CD4-positive, alpha-beta T cell treated with Interleukin-15 for 4 hours (primary cell): ENCODE measurements around the gene HBQ1.
"Not testable (repeated sequence)": the region's sequence is repeated elsewhere in the genome, so short reads cannot be mapped to it uniquely, and the experiment has no call there.

ENCODE experiments used
- DNase-seq: peaks from one replicate; pipeline ENCODE4 v3.0.0-alpha.2; 2020; ENCODE audit warnings: low spot score

The HBQ1 gene

GRCh38 chr16:176477-177382, 3.5 kb upstream of the HBQ1 start, which contains the start of gene HBA1:
Gene HBA1 (plus strand): TSS chr16:176680. CDS start chr16:176717, 37 bp downstream.
- not testable (repeated sequence) for DNase-seq

DNA sequence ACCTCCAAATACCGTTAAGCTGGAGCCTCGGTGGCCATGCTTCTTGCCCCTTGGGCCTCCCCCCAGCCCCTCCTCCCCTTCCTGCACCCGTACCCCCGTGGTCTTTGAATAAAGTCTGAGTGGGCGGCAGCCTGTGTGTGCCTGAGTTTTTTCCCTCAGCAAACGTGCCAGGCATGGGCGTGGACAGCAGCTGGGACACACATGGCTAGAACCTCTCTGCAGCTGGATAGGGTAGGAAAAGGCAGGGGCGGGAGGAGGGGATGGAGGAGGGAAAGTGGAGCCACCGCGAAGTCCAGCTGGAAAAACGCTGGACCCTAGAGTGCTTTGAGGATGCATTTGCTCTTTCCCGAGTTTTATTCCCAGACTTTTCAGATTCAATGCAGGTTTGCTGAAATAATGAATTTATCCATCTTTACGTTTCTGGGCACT, 2.9 kb upstream of the HBQ1 start:
- DNase-seq: no peak

GRCh38 chr16:177981-178667, 2.1 kb upstream of the HBQ1 start:
- no peak for DNase-seq

GRCh38 chr16:178668-179015, 1.6 kb upstream of the HBQ1 start:
- no peak for DNase-seq

GRCh38 chr16:179211-180092, 807 bp upstream of the HBQ1 start:
- DNase-seq: no peak

GRCh38 chr16:180681-181564, 664 bp downstream of the HBQ1 start:
- DNase-seq: peak; percentile 84

- DNase-seq: no peak
Measured at GRCh38 chr16:181565-182021, 1.3 kb downstream of the HBQ1 start.

- no peak for DNase-seq
Measured at GRCh38 chr16:183005-183404, 2.7 kb downstream of the HBQ1 start.

GRCh38 chr16:185213-185612, 5.0 kb downstream of the HBQ1 start:
- DNase-seq: no peak

DNA sequence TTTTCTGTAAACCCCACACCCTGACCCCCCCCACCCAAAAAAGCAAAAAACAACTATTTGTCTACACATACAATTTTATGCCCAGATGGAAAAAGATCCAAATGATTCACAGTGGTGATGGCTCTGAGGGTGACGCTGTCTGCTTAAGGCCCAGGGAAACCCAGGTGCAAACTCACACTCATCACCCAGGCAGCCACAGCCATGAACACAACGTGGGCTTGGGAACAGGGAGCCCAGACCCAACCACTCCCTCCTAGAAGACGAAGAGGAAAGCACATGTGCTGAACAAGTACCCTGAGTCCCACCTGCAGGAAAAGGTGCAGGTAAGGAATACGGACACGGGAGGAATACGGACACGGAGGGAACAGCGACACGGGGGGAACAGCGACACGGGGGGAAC, 5.4 kb downstream of the HBQ1 start:
- DNase-seq: no peak

- no peak for DNase-seq
Measured at GRCh38 chr16:187330-187729, 7.1 kb downstream of the HBQ1 start.

- DNase-seq: no peak
Measured at GRCh38 chr16:188674-189073, 8.4 kb downstream of the HBQ1 start.

DNA sequence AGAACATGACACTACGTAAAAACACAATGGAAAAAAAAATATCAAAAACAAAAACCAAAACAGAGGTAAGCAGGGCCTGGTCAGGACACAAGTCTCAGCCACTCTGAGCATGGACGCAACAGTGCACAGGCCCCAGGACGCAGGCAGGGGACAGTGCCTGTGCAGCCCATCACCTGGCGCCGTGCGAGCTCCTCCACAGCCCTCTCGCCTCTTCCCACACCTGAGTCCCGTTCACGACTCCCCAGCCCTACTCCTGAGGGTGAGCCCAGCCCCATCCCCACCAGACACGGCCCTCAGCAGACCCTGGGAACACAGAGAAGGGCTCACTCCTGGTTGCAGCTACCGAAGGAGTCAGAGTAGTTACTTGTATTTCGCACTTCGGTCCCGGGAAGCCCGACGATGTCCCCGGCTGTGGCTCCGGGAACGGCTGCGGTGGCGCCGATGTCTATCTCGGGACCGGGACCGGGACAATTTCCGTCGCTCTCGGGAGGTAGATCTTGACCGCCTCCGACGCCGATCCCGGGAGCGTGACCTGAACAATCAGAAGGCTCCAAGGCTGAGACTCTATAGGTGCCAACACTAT, 9.4 kb downstream of the HBQ1 start:
- no peak for DNase-seq

DNA sequence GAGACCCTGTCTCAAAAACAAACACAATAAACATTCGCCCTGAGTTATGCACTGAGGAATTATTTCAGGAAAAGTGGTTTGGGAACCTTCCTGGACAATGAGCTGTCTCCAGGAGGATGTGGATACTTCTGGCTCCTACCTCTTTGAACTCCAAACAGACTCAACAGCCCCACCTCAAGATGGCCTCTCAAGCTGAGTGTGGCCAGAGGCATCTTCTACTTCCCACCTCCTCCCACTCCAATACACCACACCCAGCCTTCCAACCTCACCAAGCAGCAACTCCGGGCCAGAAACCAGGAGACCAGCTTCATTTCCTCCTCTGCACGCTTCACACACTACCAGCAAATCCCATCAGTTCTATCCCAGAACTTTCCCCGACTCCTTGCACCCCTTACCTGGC, 11.6 kb downstream of the HBQ1 start:
- DNase-seq: no peak

DNA sequence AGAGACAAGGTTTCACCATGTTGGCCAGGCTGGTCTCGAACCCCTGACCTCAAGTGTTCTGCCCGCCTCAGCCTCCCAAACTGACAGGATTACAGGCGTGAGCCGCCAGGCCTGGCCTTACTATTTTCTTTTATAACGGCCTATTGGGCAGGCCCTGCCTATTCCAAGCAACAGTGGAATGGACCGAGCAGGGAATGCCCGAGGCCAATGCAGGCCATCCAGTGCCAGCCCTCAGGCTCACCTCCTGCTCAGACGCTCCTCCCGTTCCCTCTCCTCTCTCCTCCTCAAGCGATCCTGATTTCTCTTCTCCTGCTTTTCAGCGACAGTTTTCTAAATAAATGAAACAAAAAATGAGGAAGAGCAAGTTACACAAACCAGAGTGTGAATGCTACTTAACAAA, 12.4 kb downstream of the HBQ1 start:
- no peak for DNase-seq

- no peak for DNase-seq
Measured at GRCh38 chr16:193441-193840, 13.2 kb downstream of the HBQ1 start.

GRCh38 chr16:194516-194915, 14.3 kb downstream of the HBQ1 start:
- DNase-seq: no peak

- DNase-seq: no peak
Measured at GRCh38 chr16:200388-200787, 20.1 kb downstream of the HBQ1 start.

DNA sequence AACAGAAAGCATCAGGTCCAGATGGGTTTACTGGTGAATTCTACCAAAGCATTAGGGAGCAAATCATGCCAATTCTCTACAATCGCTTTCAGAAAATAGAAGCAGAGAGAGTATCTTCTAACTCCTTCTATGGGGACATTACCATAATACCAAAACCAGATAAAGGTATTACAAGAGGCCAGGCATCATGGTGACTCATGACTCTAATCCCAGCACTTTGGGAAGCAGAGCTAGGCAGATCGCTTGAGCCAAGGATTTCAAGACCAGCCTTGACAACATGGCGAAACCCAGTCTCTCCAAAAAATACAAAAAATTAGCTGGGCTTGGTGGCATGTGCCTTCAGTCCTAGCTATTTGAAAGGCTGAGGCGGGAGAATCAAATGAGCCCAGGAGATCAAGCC, 23.0 kb downstream of the HBQ1 start:
- no peak for DNase-seq

GRCh38 chr16:204046-204445, 23.8 kb downstream of the HBQ1 start:
- DNase-seq: not testable (repeated sequence)

DNA sequence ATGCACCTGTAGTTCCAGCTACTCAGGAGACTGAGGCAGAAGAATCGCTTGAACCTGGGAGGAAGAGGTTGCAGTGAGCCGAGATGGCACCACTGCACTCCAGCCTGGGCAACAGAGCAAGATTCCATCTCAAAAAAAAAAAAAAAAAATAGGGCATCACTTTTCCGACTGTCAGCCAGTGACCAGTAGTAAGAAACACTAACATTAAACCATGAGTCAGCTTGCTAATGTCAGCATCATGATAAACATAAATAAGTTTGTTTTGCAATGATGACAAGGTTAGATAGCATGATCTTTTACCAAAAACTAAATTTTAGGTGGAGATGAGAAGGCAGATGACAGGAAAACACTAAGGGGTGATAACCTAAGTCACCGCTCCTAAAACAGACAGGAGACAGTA, 29.1 kb downstream of the HBQ1 start:
- DNase-seq: not testable (repeated sequence)
